Left forelimb (tissue), 1 donor: ENCODE results near the gene SNRPA.
A peak's percentile ranks its signal among the peaks of the same experiment; 100 is the strongest.
"Not testable (repeated sequence)": the region's sequence is repeated elsewhere in the genome, so short reads cannot be mapped to it uniquely, and the experiment has no call there.

ENCODE experiments used
- DNase-seq: peaks from one replicate; pipeline ENCODE4 v3.0.0-alpha.2; 2018; ENCODE audit warnings: low spot score

The SNRPA gene

DNA sequence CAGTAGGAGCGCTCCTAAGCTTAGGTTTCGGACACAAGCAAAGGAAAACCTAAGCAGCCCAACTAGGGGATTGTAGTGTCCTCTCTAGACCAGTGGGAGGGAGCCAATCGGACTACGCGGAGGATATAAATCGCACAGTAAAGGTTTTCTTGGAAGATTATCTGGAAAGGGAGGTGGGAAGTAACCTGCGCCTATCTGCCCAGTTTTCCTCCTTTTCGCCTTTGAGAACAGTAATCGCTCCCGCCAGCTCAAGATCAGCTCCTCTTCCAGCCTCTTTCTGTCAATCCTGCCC lies 26.6 kb downstream of the SNRPA start:
- DNase-seq, result no peak

DNA sequence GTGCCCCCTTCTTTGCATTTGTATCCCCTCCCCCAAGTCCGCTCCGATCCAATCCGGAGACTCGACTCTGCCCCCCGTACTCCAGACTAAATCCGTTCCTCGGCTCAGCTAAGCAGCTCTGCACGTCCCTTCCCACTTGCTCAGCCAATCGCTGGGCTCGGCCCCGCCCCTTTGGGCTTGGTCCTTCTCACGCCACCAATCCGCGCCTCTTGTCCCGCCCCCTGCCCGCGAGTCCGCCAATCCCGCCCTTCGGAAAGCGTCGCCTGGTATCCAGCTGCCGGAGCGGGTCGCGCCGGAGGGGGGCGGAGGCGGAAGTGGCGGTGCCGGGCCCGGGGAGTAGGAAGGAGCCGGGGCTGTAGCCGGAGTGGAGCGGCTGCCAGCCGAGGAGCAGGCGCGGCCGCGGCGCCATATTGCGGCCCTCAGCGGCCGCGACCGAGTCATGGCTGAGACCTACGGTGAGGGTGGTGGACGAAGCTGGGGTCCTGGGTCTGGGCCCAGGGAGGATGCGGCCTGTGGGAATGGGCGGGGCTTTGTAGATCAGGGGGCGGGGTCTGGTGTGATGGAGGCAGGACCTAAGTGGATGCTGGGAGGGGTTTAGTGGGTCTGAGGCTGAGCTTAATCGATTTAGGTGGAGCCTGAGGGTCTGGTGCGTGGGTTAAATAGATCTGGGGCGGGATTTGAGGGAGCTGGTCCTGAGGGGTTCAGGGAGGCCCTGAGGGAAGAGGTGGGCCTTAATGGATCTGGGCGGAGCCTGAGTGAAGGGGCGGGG lies 27.1 kb downstream of the SNRPA start, which contains the start of gene RAB4B:
TSS of gene RAB4B (plus strand) at position 311 of the 769 bp plus-strand sequence. CDS start at position 440, 129 bp downstream.
- peak; percentile 100 for DNase-seq

DNA sequence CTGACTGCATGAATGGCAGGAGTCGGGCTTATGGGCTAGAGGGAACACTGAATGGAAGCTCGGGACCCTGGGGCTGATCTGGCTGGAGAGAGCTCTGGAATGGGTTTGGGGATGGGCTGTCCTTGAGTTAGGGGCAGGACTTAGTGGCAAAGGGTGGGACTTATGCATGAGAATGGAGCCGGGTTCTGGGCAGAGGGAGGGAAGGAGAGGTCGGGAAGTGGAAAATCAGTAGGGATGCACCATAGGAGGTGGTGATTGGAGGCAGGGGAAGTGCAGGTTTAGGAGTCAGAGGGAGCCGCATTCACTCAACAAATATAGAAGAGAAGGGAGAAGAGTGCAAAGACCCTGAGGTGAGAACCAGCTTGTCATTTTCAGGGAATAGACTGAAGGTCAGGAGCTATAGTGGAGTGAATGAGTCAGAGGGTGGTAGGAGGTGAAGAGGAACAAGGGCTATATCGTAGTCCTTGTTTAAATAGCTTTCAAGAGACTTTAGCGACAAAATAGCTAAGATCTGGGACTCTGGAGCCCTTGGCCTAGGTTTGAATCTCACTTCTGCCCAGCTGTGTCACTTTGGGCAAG lies 27.8 kb downstream of the SNRPA start:
- no peak for DNase-seq

DNA sequence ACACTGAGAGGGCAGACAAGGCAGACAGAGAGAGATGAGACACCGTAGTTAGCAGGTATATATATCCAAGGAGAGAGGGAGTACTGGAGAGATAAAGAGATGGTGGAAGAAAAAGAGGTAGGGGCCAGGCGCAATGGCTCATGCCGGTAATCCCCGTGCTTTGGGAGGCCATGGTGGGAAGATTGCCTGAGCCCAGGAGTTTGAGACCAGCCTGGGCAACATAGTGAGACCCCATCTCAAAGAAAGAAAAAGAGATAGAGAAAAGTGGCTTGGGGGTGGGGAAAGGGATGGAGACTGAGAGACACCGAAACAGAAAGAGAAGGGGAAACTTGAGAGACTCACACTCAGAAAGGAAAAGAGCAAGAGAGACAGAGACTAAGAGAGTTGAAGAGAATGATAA lies 29.6 kb downstream of the SNRPA start:
- DNase-seq, result no peak

DNA sequence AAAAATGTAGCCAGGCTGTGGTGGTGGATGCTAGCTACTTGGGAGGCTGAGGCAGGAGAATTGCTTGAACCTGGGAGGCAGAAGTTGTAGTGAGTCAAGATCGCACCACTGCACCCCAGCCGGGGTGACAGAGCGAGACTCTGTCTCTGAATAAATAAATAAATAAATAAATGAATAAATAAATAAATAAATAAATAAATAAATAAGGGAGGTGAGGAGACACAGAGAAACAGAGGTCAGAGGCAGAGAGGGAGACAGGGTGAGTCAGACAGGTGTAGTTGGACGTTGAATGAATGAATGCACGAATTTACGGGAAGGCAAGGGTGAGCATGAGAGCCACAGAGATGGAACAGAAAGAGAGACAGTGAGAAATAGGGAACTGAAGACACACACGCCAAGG lies 30.1 kb downstream of the SNRPA start:
- no peak for DNase-seq

DNA sequence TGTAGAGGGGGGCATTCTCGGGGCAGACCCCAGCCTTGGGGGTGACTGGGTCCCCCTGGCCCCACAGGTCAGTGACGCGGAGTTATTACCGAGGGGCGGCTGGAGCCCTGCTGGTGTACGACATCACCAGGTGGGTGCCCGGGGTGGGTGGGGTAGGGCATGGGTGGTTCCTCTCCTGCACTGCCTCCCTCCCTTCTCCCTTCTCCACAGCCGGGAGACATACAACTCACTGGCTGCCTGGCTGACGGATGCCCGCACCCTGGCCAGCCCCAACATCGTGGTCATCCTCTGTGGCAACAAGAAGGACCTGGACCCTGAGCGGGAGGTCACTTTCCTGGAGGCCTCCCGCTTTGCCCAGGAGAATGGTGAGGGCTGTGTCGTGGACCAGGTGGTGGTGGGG lies 32.7 kb downstream of the SNRPA start:
- no peak for DNase-seq

DNA sequence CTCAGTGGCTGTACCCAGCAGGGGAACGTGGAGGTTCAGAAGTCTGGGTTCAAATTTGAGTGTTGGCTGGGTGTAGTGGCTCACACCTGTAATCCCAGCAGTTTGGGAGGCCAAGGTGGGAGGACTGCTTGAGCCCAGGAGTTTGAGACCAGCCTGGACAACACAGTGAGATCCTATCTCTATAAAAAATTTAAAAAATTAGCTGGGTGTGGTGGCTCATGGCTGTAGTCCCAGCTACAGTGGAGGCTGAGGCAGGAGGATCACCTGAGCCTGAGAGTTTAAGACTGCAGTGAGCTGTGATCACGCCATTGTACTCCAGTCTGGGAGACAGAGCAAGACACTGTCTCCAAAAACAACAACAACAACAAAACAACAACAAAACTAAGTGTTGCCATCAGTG lies 33.1 kb downstream of the SNRPA start:
- DNase-seq, result not testable (repeated sequence)

DNA sequence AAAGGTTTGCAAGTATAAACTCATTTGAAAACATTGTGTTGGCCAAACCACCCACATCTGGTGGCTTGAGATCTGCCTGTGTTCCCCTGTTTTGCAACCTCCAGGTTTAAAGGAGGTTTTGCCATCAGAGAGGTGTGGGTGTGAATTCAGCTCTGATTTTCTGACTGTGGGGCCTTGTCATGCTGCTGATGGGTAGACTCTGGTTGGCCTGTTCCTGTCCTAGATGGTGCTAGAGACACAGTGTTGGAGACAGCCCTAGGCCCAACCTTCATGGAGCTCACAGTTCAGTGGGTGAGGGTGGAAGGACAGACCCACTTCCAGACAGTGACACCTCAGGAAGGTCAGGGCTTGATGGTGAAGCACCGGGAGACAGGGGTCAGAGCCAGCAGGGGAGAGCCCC lies 34.5 kb downstream of the SNRPA start:
- no peak for DNase-seq

DNA sequence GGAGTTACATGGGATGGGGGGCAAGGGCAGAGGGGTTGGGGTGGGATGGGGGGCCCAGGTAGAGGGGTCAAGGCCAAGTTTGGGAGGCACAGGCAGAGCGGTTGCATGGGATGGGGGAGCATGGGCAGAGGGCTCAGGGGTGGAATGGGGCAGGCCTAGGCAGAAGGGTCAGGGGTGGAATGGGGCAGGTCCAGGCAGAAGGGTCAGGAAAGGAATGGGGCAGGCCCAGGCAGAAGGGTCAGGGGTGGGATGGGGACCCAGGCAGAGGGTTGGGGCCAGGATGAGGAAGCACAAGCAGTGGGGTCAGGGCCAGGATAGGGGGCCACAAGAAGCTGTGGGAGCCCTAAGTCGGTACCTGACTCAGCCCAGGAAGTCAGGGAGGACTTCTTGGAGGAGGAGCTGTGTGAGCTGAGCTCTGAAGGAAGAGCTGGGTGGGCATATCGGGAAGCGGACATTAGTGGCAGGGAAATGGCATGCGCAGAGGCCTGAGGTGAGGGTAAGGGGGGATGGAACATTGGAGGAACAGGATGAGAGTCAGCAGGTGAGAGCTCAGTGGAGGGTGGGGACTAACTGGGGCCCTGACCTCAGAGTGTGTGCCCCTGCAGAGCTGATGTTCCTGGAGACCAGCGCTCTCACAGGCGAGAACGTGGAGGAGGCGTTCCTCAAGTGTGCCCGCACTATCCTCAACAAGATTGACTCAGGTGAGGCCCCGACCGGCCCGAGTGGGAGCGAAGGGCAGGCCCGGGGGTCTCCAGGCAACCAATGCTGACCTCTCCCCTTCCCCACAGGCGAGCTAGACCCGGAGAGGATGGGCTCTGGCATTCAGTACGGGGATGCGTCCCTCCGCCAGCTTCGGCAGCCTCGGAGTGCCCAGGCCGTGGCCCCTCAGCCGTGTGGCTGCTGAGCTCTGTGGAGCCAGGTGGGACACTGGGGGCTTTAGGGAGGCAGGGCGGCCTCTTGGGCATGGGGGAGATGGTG lies 35.3 kb downstream of the SNRPA start:
- no peak for DNase-seq

DNA sequence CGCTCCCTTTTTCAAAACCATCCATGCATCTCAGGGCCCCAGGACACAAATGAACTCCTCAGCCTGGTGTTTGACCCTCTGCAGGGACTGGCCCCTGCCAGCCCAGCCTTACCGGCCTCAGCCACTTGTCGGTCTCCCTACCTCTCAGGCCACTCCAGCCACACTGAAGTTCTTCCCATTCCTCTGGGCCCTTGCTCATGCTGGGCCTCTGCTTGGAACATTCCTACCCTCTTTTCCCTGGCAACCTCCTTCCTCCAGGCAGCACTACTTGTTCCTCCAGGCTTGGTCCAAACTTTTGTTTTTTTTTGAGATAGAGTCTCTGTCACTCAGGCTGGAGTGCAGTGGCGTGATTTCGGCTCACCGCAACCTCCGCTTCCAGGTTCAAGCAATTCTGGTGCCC lies 40.3 kb downstream of the SNRPA start:
- DNase-seq, result no peak

DNA sequence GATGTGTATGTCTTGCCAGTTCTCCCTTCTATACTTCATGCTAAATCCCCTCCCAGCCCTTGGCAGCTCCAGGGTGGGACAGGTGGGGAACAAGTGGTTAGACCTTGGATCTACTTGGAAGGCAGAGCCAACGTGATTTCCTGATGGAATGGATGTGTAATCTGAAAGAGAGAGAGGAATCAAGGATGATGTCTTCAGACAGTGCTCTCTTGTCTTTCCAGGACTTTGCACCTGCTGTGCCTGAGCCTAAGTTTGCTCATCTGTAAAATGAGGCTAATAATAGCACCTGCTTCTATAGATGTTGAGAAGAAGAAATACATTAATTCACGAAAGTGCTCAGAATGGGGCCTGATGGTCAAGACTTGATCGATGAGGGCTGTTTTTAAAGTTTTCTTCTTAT lies 41.0 kb downstream of the SNRPA start:
- DNase-seq, result no peak

DNA sequence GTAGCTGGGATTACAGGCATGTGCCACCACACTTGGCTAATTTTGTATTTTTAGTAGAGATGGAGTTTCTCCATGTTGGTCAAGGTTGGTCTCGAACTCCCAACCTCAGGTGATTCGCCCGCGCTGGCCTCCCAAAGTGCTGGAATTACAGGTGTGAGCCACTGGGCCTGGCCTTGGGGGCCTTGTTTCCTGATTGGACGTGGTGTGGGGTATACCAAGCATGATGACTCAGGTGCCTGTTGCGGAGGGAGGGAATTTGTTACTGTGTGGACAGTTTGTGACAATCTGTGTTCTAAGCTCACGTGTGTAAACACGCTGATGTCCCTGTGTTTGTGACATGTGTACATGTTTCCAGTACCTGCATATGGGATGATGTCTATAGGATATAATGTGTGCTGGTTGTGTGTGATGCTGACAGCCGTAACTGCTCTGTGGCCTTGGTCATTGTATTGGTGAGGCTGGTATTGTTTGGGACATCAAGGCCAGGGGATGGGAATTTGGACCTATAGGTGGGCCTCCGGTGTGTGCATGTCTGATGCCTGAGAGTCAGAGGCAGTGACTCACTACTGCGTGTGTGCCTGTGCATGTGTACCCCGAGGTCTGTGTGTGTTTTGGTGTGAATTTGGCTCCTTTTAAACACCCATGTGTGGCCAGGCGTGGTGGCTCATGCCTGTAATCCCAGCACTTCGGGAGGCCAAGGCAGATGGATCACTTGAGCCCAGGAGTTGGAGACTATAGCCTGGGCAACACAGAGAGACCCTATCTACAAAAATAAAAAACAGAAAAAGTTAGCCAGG lies 46.4 kb downstream of the SNRPA start:
- DNase-seq, result no peak

DNA sequence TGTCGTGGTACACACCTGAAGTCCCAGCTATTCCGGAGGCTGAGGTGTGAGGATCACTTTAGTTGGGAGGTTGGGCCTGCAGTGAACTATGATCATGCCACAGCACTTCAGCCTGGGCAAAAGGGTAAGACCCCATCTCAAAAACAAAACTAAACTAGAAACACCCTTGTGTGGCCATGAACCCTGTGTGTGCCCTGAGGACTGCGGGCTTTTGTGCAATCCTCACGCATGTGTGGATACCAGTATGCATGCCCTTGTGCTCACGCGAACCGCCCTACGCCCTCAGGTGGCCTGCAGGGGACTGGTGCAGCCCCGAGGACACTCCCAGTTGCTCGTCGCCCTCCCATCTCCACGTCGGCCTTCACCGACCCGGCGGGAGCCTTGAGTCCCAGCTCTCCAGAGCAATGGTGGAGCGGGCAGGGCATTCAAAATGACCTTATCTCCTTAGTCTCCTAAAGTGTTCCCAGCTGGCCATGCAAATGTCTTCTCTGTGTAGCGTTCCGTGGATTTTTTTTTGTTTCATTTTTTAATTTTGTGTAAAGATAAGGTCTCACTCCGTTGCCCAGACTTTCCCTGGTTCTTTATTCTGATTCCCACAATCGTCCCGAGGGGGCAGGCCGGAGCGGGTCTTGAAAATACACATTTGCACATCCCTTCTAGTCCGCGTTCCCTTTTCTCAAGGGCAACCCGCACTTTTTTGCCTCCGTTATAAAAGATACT lies 47.1 kb downstream of the SNRPA start:
- DNase-seq, result no peak

DNA sequence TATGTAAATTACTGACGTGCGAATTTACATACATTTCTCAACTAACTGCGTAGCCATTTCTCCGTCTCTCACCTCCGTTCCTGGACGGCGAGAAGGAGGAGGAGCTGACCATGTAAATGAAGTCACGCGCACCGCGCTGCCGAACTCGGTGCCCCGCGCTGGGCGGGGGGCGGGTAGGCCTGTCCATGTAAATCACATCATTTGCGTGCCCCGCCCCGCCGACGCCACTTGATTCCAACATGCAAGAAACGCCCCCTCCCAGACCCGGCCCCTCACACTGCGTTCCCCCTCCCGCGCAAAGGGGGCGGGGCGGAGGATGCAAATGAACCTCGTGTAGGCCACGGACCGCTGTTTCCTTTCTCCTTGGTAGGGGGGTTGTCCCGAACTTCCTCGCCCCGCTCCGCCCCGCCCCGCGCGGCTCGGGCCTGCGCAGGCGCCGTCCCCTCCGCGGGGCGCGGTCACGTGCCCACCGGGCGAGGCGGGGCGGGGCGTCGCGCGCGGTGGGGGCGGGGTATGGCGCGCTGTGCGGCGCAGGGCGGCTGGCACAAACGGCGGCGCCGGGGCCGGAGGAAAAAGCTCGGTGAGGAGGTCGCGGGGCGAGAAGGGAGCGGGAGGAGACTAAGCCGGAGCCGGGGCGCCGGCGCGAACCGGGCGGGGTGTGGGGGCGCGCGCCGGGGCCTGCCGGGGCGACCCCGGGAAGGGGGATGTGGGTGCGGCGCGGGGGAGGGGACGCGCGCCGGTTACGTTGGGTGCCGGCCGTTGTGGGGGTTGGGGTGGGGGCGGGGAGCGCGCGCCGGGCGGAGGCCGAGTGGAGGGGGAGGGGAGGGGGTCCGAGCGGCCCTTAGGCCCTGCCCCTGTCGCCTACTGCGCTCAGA lies 47.9 kb downstream of the SNRPA start, which contains the start of gene EGLN2:
TSS of gene EGLN2 (plus strand) at position 509 of the 875 bp plus-strand sequence. CDS start 1,382 bp downstream, outside the sequence.
- DNase-seq, result peak; percentile 100

DNA sequence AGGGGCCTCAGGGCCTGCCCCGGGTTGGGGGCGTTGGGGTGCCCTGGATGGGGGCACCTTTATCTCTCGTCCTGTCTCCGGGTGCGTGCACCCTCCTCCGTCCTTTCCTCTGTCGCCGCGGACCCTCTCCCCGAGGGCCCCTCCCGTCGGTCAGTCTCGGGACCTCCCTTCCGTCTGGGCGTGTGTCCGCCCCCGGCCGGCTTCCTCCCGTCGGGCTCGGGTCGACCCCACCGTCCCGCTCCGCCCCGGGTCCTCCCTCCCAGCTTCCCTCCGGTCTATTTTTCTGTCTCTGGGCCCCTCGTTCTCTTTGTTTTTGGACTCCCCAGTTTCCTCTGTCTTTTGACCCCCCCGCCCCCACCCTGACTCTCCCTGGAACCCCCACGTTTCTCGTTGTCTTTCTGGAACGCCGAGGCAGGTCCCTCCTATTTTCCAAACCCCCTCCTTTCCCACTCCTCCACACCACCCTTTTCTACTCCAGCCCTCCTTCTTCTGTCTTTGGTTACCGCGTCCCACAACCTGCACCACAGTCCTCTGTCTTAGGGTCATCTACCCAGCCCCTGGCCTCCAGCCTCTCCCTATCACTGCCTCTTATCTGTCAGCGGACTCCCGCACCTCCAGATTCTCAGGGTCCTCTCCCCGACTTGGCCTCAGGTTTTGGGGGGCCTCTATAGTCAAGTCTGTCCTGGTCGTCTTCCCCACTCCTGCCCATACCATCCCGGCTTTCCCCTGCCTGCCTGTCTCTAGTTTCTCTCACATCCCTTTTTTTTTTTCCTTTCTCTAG lies 48.7 kb downstream of the SNRPA start:
- peak; percentile 77 for DNase-seq

DNA sequence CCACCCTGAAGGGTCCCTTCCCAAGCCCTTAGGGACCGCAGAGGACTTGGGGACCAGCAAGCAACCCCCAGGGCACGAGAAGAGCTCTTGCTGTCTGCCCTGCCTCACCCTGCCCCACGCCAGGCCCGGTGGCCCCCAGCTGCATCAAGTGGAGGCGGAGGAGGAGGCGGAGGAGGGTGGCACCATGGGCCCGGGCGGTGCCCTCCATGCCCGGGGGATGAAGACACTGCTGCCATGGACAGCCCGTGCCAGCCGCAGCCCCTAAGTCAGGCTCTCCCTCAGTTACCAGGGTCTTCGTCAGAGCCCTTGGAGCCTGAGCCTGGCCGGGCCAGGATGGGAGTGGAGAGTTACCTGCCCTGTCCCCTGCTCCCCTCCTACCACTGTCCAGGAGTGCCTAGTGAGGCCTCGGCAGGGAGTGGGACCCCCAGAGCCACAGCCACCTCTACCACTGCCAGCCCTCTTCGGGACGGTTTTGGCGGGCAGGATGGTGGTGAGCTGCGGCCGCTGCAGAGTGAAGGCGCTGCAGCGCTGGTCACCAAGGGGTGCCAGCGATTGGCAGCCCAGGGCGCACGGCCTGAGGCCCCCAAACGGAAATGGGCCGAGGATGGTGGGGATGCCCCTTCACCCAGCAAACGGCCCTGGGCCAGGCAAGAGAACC lies 49.5 kb downstream of the SNRPA start:
- no peak for DNase-seq

DNA sequence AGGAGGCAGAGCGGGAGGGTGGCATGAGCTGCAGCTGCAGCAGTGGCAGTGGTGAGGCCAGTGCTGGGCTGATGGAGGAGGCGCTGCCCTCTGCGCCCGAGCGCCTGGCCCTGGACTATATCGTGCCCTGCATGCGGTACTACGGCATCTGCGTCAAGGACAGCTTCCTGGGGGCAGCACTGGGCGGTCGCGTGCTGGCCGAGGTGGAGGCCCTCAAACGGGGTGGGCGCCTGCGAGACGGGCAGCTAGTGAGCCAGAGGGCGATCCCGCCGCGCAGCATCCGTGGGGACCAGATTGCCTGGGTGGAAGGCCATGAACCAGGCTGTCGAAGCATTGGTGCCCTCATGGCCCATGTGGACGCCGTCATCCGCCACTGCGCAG lies 50.0 kb downstream of the SNRPA start:
- DNase-seq, result no peak

DNA sequence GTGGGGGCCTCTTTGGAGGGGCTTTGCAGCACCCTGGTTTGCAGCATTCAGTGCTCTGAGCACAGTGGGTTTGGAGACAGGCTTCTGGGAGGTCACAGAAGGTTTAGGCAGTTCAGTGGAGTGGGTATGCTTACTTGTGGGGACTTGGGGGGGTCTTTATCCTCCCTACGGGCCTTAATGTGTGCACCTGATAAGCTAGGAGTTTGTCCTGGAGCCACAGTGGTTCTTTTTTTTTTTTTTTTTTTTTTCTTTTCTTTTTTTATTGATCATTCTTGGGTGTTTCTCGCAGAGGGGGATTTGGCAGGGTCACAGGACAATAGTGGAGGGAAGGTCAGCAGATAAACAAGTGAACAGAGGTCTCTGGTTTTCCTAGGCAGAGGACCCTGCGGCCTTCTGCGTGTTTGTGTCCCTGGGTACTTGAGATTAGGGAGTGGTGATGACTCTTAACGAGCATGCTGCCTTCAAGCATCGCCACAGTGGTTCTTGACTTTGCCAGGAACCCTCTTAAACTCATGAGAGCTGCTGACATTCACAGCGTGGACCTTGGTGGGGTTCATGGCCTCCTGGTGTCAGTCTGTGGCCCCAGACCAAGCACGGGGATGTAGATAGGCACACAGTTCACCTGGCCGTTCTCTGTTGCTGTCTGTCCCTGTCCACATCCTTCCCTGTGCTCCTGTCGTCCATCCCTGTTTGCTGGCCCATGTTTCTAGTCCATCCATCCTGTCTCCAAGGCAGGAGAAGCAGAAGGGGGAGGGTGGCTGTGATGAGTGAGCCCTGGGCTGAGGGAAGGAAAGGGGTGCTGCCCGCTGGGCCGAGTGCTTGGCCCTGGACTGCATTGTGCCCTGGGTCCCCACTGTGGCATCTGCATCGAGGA lies 50.7 kb downstream of the SNRPA start:
- DNase-seq, result no peak
